HepG2 (cell line): ENCODE data around the gene FAM174A. TPM values are rescaled to one million over a fixed set of nuclear protein-coding genes. Genes with fewer than 3 reads are reported as not detected.

Experiments used
- ATAC-seq: fragments of 200-7000 bp; cut with Tn5 transposase; 3 replicates; pipeline ENCODE4 v1.9.1; 2020; ENCODE audit warnings: mild to moderate bottlenecking, moderate library complexity
- BruUV-seq: library from RNA; stranded (reverse); fragments of 400-500 nt; replicated peaks from 2 replicates; lab custom pipeline; 2021; lab: Mats Ljungman, UMichigan
- CTCF ChIA-PET: fragments of 300-600 bp; formaldehyde crosslinking; extraction: SDS; loops from one replicate; lab custom pipeline; 2021; ENCODE audit warnings: low total read pairs, inconsistent platforms, low intra/inter-chr PET ratio; lab: Yijun Ruan, JAX
- POLR2A ChIA-PET: fragments of 350-600 bp; sonication (Branson Sonifier 250); formaldehyde crosslinking; loops from one replicate; lab custom pipeline; 2020; ENCODE audit warnings: antibody characterized with exemption, inconsistent platforms; lab: Yijun Ruan, JAX
- DNase-seq: peaks from one replicate; pipeline ENCODE4 v3.0.0-alpha.2; 2015; ENCODE audit warnings: low spot score
- FAIRE-seq: peaks from 3 replicates; lab custom pipeline; 2011; peaks lifted over from hg19 to GRCh38; lab: Jason Lieb, UNC
- H2AFZ ChIP-seq: one replicate; pipeline ENCODE4 v1.6.1; 2011; ENCODE audit warnings: low read length, inconsistent platforms
- H3K27ac ChIP-seq: fragments of 300-600 bp; 3 replicates; pipeline ENCODE4 v1.8.0; 2011; ENCODE audit warnings: mixed run types, mild to moderate bottlenecking, mixed read lengths, low read length, inconsistent platforms; ENCODE audit not compliant: insufficient read depth; ENCODE audit errors: extremely low read length
- H3K27me3 ChIP-seq, 2 experiments: fragments of 200-600 bp in 1 of 2; 2 replicates in 1 of 2; 3 replicates in 1 of 2; pipeline versions ENCODE4 v1.6.0 to v1.8.0; 2011; ENCODE audit warnings: low read length in 2 of 2, mild to moderate bottlenecking in 2 of 2, moderate library complexity in 2 of 2, inconsistent platforms in 1 of 2; ENCODE audit not compliant: insufficient read depth in 2 of 2, control insufficient read depth in 1 of 2
- H3K36me3 ChIP-seq, 2 experiments: fragments of 200-600 bp in 1 of 2; replicated peaks in 1 of 2; 2 replicates in 1 of 2; 3 replicates in 1 of 2; pipeline versions ENCODE4 v1.5.1 to v1.8.0; 2011; ENCODE audit warnings: low read length in 2 of 2, inconsistent platforms in 1 of 2; ENCODE audit not compliant: insufficient read depth in 2 of 2, control insufficient read depth in 1 of 2
- H3K4me1 ChIP-seq: 2 replicates; pipeline ENCODE4 v1.5.1; 2012; ENCODE audit warnings: low read length, inconsistent platforms; ENCODE audit not compliant: insufficient read depth
- H3K4me2 ChIP-seq: 2 replicates; pipeline ENCODE4 v1.6.0; 2011; ENCODE audit warnings: low read depth, low read length, inconsistent platforms
- H3K4me3 ChIP-seq, 3 experiments: fragments of 200-600 bp in 1 of 3; sonication (generic), shearing (Covaris generic) in 1 of 3; replicated peaks in 1 of 3; 2 replicates each; pipeline ENCODE4 v1.5.1; 2011 to 2016; ENCODE audit warnings: low read length in 3 of 3, inconsistent platforms in 2 of 3, low read depth in 2 of 3, mild to moderate bottlenecking in 2 of 3, control low read depth in 1 of 3, mixed read lengths in 1 of 3; ENCODE audit not compliant: insufficient read depth in 1 of 3
- H3K79me2 ChIP-seq: one replicate; pipeline ENCODE4 v1.6.1; 2011; ENCODE audit warnings: low read length, inconsistent platforms; ENCODE audit not compliant: insufficient read depth
- H3K9ac ChIP-seq: 2 replicates; pipeline ENCODE4 v1.6.0; 2011; ENCODE audit warnings: mild to moderate bottlenecking, low read depth, low read length, inconsistent platforms; ENCODE audit not compliant: insufficient read depth
- H3K9me3 ChIP-seq: 2 replicates; pipeline ENCODE4 v1.5.1; 2012; ENCODE audit warnings: mild to moderate bottlenecking, low read length
- H4K20me1 ChIP-seq: 2 replicates; pipeline ENCODE4 v1.6.0; 2011; ENCODE audit warnings: inconsistent platforms, mild to moderate bottlenecking, low read length, moderate library complexity; ENCODE audit not compliant: insufficient read depth
- EP300 ChIP-seq, 3 experiments: sonication (generic) in 1 of 3; formaldehyde crosslinking in 1 of 3; IDR thresholded peaks; 2 replicates each; pipeline versions ENCODE4 v1.5.1 to v1.6.1; 2011 to 2020; ENCODE audit warnings: low read depth in 2 of 3, low read length in 2 of 3, borderline replicate concordance in 1 of 3, improper control_type of control experiment in 1 of 3, mild to moderate bottlenecking in 1 of 3, missing genetic modification reagents in 1 of 3, moderate library complexity in 1 of 3
- HMGA1 ChIP-seq: sonication (generic); formaldehyde crosslinking; conservative IDR thresholded peaks from 2 replicates; pipeline ENCODE4 v1.4.0; 2020; ENCODE audit warnings: missing genetic modification reagents
- HNF4A ChIP-seq: sonication (generic); formaldehyde crosslinking; IDR thresholded peaks from 2 replicates; pipeline ENCODE4 v1.4.0; 2020; ENCODE audit warnings: missing genetic modification reagents
- HNRNPH1 ChIP-seq: fragments of 200-400 bp; formaldehyde crosslinking; optimal IDR thresholded peaks from 2 replicates; pipeline ENCODE3; 2017; ENCODE audit warnings: mild to moderate bottlenecking, low read depth, low read length
- IRF9 ChIP-seq: sonication (generic); formaldehyde crosslinking; IDR thresholded peaks from 2 replicates; pipeline ENCODE4 v1.8.0; 2022; ENCODE audit warnings: missing genetic modification reagents, mild to moderate bottlenecking, borderline replicate concordance
- ZFP1 ChIP-seq: IDR thresholded peaks from 2 replicates; pipeline ENCODE4 v1.6.1; 2016
- ZNF354B ChIP-seq: sonication (generic); formaldehyde crosslinking; IDR thresholded peaks from 2 replicates; pipeline ENCODE4 v1.8.0; 2022; ENCODE audit warnings: mild to moderate bottlenecking, missing genetic modification reagents
- ZNF546 ChIP-seq: sonication (generic); formaldehyde crosslinking; conservative IDR thresholded peaks from 2 replicates; pipeline ENCODE4 v1.8.1; 2023; ENCODE audit warnings: mild to moderate bottlenecking, missing genetic modification reagents
- ZNF879 ChIP-seq: sonication (generic); formaldehyde crosslinking; IDR thresholded peaks from 2 replicates; pipeline ENCODE4 v1.8.1; 2023; ENCODE audit warnings: missing genetic modification reagents
- WGBS: methylation state at CpG from one replicate; pipeline ENCODE4 v1.1.6; 2017; ENCODE audit warnings: low lambda C conversion rate; 5-methylcytosine and 5-hydroxymethylcytosine counted together
- in situ Hi-C: cut with HindIII; loops from 2 replicates; pipeline ENCODE4 v1.10.0; 2017; ENCODE audit warnings: low pct_unique_long_range_greater_than_20kb; ENCODE audit not compliant: extremely low pct_ligation_motif_present
- intact Hi-C: fragments of 100-400 bp; cut with micrococcal nuclease; formaldehyde crosslinking; loops from one replicate; pipeline ENCODE4 v1.10.0; 2022; ENCODE audit not compliant: unreplicated experiment
- polyA plus RNA-seq, 8 experiments: library from polyadenylated mRNA; depleted of rRNA in 3 of 8; stranded (reverse) in 7 of 8; unstranded in 1 of 8; fragments of >200 nt; fragmentation: Illumina TruSeq in 4 of 8; extraction: Trizol in 4 of 8; gene quantifications; 2 replicates each; pipeline versions ENCODE4 v1.2.1 to v1.2.3, GENCODE V29; 2011 to 2016; ENCODE audit warnings: low read depth in 4 of 8, missing spikeins in 1 of 8, mixed read lengths in 1 of 8; ENCODE audit not compliant: insufficient read depth in 1 of 8
- total RNA-seq, 5 experiments: library from RNA; depleted of rRNA; stranded (reverse); fragments of >200 nt; fragmentation: Illumina TruSeq; extraction: Trizol; gene quantifications; 2 replicates each; pipeline ENCODE4 v1.2.3, GENCODE V29; 2016; ENCODE audit warnings: low read depth in 1 of 5
- TF ChIP-seq, protein P1 (sequence below): sonication (generic); formaldehyde crosslinking; IDR thresholded peaks from 2 replicates; pipeline ENCODE4 v1.5.0; 2020; ENCODE audit warnings: mild to moderate bottlenecking, missing genetic modification reagents, borderline replicate concordance

Gene FAM174A
- total and polyA plus RNA-seq, 2 of the 13 experiments (the other 11 are each of a cell fraction or from before 2014, with no cell fraction given) = 6.8 to 7.8 TPM

- no peaks in the 10 kb centered on the region for H4K20me1 ChIP-seq
- H3K4me2 ChIP-seq = no peak overlapping the region
- BruUV-seq = no TSS peak
- ATAC-seq = no peak
- H3K27ac ChIP-seq = no peak overlapping the region
- H3K27me3 ChIP-seq = no peaks in the 10 kb centered on the region
- H3K9ac ChIP-seq = no peak overlapping the region
- H3K9me3 ChIP-seq = no peaks in the 10 kb centered on the region
- H3K4me3 ChIP-seq = no peak overlapping the region
- POLR2A ChIA-PET = no interaction called here
- H2AFZ ChIP-seq = no peak overlapping the region
- in situ Hi-C loops = no loop called here
- CTCF ChIA-PET = no interaction called here
- H3K79me2 ChIP-seq = no peaks in the 10 kb centered on the region
- no peak for DNase-seq
- WGBS = 76% methylated on average over 1 of the region's 1 CpG
- no peaks in the 10 kb centered on the region for H3K36me3 ChIP-seq
- TF ChIP-seq HNF4A (CRISPR knock-in tag) (no peak), ZNF879 (CRISPR knock-in tag) (no peak), ZFP1 (no peak), HNRNPH1 (no peak)
- H3K4me1 ChIP-seq = peaks cover 4% of the 10 kb centered on the region; the same call in 1 of the 2 replicates
- intact Hi-C loops = no loop called here
- no peak for FAIRE-seq
Observed at GRCh38 chr5:100598446-100598845, 63.3 kb downstream of the FAM174A start.

DNA sequence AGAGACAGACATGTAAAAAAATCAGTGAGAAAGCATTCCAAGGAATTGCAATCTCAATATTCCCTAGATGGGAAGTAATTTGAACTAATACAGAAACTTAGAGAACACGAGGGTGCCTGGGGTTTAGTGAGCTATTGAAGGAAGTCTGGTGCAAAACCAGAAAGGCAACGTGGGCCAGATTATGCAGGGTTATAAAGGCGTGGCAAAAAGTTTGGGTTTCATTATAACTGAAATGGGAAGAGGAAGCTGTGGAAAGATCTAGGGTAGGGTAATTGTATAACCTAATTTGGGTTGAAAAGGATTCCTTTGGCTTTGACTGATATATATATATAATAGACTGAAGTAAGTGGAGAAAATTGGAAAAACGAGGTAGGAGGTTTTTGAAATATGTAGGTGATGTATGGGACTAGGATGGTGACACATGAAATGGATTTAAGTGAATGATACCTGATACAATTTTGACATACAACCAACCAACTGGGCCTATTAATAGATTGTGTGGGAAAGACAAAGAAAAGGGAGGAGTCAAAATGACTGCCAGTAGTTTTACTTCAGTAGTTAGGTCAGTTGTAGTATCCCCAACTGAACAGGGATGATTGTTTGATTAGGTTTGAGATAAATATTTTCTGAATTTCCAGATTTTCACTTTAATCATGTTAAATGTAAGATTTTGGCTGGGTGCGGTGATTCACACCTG, 65.3 kb downstream of the FAM174A start:
- H3K4me1 ChIP-seq = no peaks in the 10 kb centered on the region; the same call in 1 of the 2 replicates
- DNase-seq (no peak), FAIRE-seq (no peak), ATAC-seq (no peak)
- H3K4me3 ChIP-seq = no peak overlapping the region
- in situ Hi-C loops (no loop called here), intact Hi-C loops (no loop called here)
- no peaks in the 10 kb centered on the region for H4K20me1 ChIP-seq
- no peak overlapping the region for H3K4me2 ChIP-seq
- no peak overlapping the region for H2AFZ ChIP-seq
- no peaks in the 10 kb centered on the region for H3K9me3 ChIP-seq
- no TSS peak for BruUV-seq
- no peak overlapping the region for H3K9ac ChIP-seq
- no peak overlapping the region for H3K27ac ChIP-seq
- no peaks in the 10 kb centered on the region for H3K27me3 ChIP-seq
- H3K36me3 ChIP-seq = no peaks in the 10 kb centered on the region
- POLR2A ChIA-PET = no interaction called here
- CTCF ChIA-PET = no interaction called here
- no peaks in the 10 kb centered on the region for H3K79me2 ChIP-seq
- WGBS = 22% methylated on average over 5 of the region's 5 CpGs
- TF ChIP-seq ZNF354B (CRISPR knock-in tag) (no peak), HMGA1 (CRISPR knock-in tag) (no peak), ZNF546 (CRISPR knock-in tag) (no peak), IRF9 (CRISPR knock-in tag) (no peak), EP300 (IDR thresholded peaks at IDR 0.05; ENCODE audit: low read depth in 2 of 2, low read length in 2 of 2) (no peak), EP300 (CRISPR knock-in tag; IDR thresholded peaks at IDR 0.05; ENCODE audit: borderline replicate concordance) (no peak)
- TF ChIP-seq, protein P1, sequence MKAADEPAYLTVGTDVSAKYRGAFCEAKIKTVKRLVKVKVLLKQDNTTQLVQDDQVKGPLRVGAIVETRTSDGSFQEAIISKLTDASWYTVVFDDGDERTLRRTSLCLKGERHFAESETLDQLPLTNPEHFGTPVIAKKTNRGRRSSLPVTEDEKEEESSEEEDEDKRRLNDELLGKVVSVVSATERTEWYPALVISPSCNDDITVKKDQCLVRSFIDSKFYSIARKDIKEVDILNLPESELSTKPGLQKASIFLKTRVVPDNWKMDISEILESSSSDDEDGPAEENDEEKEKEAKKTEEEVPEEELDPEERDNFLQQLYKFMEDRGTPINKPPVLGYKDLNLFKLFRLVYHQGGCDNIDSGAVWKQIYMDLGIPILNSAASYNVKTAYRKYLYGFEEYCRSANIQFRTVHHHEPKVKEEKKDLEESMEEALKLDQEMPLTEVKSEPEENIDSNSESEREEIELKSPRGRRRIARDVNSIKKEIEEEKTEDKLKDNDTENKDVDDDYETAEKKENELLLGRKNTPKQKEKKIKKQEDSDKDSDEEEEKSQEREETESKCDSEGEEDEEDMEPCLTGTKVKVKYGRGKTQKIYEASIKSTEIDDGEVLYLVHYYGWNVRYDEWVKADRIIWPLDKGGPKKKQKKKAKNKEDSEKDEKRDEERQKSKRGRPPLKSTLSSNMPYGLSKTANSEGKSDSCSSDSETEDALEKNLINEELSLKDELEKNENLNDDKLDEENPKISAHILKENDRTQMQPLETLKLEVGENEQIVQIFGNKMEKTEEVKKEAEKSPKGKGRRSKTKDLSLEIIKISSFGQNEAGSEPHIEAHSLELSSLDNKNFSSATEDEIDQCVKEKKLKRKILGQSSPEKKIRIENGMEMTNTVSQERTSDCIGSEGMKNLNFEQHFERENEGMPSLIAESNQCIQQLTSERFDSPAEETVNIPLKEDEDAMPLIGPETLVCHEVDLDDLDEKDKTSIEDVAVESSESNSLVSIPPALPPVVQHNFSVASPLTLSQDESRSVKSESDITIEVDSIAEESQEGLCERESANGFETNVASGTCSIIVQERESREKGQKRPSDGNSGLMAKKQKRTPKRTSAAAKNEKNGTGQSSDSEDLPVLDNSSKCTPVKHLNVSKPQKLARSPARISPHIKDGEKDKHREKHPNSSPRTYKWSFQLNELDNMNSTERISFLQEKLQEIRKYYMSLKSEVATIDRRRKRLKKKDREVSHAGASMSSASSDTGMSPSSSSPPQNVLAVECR (CRISPR knock-in tag) = no peak
